ENCODE data around the gene STX16.

The STX16 gene

GRCh38 chr20:58682656-58683531 is 31.8 kb downstream of the STX16 start:
- H3K27me3 ChIP-seq (replicated peaks; ENCODE audit: control insufficient read depth, insufficient read depth, low read length), result no peaks in the 10 kb centered on the region
- H3K36me3 ChIP-seq (ENCODE audit: control insufficient read depth, insufficient read depth, low read length), result peaks cover 6% of the 10 kb centered on the region
- no peak for TF ChIP-seq CTCF (IDR thresholded peaks at IDR 0.05; ENCODE audit: insufficient read depth, low read length, poor library complexity, severe bottlenecking)
- no peak for DNase-seq (ENCODE audit: extremely low read depth, insufficient read length)
- no peak overlapping the region for H3K4me3 ChIP-seq (replicated peaks; ENCODE audit: low read depth, low read length)

- H3K27me3 ChIP-seq (replicated peaks; ENCODE audit: control insufficient read depth, insufficient read depth, low read length), result no peaks in the 10 kb centered on the region
- no peak overlapping the region for H3K4me3 ChIP-seq (replicated peaks; ENCODE audit: low read depth, low read length)
- peaks cover 4% of the 10 kb centered on the region for H3K36me3 ChIP-seq (ENCODE audit: control insufficient read depth, insufficient read depth, low read length)
- TF ChIP-seq CTCF (IDR thresholded peaks at IDR 0.05; ENCODE audit: insufficient read depth, low read length, poor library complexity, severe bottlenecking), result no peak
- DNase-seq (ENCODE audit: extremely low read depth, insufficient read length), result no peak
Observed at GRCh38 chr20:58684291-58684690, 33.2 kb downstream of the STX16 start.

- H3K36me3 ChIP-seq (ENCODE audit: control insufficient read depth, insufficient read depth, low read length), result peaks cover 2% of the 10 kb centered on the region
Observed at GRCh38 chr20:58685988-58686387, 34.9 kb downstream of the STX16 start.

DNA sequence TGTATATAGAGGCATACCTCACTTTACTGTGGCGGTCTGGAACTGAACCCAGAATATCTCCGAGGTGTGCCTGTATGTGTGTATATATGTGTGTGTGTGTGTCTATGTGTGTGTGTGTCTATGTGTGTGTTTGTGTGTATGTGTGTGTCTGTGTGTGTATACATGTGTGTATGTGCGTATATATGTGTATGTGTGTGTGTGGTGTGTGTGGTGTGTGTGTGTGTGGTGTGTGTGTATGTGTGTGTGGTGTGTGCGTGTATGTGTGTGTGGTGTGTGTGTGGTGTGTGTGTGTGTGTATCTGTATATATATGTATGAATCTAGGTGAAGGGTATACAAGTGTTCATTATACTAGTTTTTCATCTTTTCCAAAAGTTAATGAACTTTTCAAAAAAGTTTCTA is 37.3 kb downstream of the STX16 start:
- Histone ChIP-seq H3K27me3 (replicated peaks; ENCODE audit: control insufficient read depth, insufficient read depth, low read length) (no peaks in the 10 kb centered on the region), H3K36me3 (ENCODE audit: control insufficient read depth, insufficient read depth, low read length) (no peaks in the 10 kb centered on the region; the same call in 1 of the 2 replicates), H3K4me3 (replicated peaks; ENCODE audit: low read depth, low read length) (no peak overlapping the region)
- no peak for TF ChIP-seq CTCF (IDR thresholded peaks at IDR 0.05; ENCODE audit: insufficient read depth, low read length, poor library complexity, severe bottlenecking)
- DNase-seq (ENCODE audit: extremely low read depth, insufficient read length), result no peak

More at GRCh38 chr20:58685988-58686387, 34.9 kb downstream of the STX16 start:
- Histone ChIP-seq H3K4me3 (replicated peaks; ENCODE audit: low read depth, low read length) (no peak overlapping the region), H3K27me3 (replicated peaks; ENCODE audit: control insufficient read depth, insufficient read depth, low read length) (no peaks in the 10 kb centered on the region)
- no peak for TF ChIP-seq CTCF (IDR thresholded peaks at IDR 0.05; ENCODE audit: insufficient read depth, low read length, poor library complexity, severe bottlenecking)
- no peak for DNase-seq (ENCODE audit: extremely low read depth, insufficient read length)

DNA sequence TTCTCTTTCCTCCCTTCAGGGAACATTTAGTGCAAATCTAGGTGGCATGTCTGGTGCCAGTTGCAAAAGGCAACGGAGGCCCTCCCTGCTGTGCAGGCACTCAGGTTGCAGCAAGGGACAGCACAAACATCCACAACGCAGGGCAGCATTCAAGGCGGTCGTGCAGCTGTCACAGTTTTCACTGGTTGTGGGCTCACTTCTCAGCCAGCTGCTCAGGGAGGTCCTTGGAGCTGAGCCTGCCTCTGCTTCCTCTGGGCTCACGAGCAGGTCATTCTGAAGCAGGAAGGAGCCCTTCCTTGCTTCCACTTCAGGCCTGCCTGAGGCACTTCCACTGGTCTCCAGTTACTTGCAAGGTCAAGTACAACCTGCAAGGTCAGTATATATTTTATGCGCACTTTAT is 37.8 kb downstream of the STX16 start:
- Histone ChIP-seq H3K36me3 (ENCODE audit: control insufficient read depth, insufficient read depth, low read length) (no peaks in the 10 kb centered on the region; the same call in 1 of the 2 replicates), H3K4me3 (replicated peaks; ENCODE audit: low read depth, low read length) (no peak overlapping the region), H3K27me3 (replicated peaks; ENCODE audit: control insufficient read depth, insufficient read depth, low read length) (no peaks in the 10 kb centered on the region)
- no peak for TF ChIP-seq CTCF (IDR thresholded peaks at IDR 0.05; ENCODE audit: insufficient read depth, low read length, poor library complexity, severe bottlenecking)
- no peak for DNase-seq (ENCODE audit: extremely low read depth, insufficient read length)
